Activated T-cell treated with anti-CD3 and anti-CD28 coated beads for 1 hour (primary cell): ENCODE data around the gene CNIH2.
A peak's percentile ranks its signal among the peaks of the same experiment; 100 is the strongest.
"Not testable (repeated sequence)": the region's sequence is repeated elsewhere in the genome, so short reads cannot be mapped to it uniquely, and the experiment has no call there.

Source experiments
- DNase-seq: peaks from one replicate; pipeline ENCODE4 v3.0.0-alpha.2; 2020; ENCODE audit warnings: low read depth

CNIH2 gene

DNA sequence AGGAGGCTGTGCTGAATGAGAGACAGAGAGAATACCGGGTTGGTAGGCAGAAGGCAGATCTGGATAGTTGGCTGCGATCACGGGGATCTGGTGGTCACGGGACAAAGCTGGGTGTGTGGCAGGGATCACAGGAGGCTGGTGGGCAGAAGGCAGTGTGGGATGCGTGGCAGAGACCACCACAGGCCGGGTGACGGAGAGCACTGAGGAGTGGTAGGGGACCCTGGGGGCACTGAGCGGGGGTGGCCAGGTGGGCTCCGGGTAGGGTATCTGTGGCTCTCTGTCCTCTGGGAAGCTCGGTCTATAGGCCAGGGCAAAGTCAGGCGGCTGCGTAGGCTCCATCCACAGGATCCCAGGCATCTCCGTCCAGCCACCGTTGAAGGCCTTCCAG, 37.5 kb downstream of the CNIH2 start:
- no peak for DNase-seq

DNA sequence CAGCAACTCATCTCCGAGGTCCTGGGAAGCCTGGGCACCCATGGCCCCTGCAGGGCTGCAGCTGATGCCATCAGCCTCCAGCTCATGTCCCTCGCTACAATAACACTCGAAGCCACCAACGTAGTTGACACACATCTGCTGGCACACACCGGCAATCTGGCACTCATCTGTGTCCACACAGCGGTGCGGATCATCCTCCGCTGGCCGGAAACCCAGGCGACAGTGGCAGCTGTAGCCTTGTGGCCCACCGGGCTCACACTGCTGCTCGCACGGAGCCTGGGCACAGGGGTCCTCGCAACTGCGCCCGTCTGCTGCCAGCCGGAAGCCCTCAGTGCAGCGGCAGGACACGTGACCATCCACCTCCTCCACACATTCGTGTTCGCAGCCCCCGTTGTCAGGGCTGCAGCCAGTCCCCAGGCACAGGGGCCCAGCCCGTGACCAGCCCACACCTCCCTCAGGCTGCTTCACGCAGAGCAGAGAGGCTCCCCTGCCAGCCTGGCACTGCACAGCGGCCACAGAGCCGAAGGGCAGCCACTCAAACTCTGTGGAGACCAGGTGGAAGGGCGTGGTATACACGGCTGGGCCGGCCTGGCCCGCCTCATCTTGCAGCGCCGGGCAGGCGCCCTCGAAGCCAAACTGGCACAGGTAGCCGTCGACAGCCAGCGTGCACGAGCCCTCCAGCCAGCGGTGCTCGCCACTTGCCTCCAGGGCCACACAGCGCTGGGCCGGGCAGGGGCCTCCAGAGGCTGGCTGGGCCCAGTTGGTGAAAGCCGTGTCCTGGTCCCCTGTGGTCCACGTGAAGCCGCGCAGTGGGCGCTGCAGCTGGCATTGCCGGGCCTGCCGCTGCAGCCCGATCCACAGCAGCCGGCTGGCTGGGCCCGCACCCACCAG, 38.2 kb downstream of the CNIH2 start:
- no peak for DNase-seq

DNA sequence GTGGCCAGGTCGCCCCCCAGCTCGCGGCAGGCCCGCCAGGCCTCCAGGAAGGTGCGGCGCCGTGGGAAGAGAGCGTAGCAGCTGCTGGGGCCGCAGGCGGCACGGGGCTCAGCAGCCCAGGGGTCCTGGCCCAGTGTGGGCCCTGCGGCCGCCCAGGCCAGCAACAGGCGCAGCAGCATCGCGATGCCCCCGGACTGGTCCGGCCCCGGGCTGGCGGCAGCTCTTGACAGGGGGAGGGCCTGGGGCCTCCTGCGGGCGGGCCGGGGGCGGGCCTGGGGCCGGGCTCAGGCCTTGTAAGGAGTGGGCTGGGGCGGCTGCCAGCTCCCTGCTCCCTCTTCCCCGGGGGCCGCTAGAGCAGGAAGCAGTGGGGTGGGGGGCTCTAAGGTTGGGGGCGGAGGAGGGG, 38.9 kb downstream of the CNIH2 start, which contains the start of gene CD248:
Gene CD248, minus strand, starts transcription at position 196 of the 403 bp plus-strand sequence. Its CDS starts 17 bp downstream, at position 179.
- no peak for DNase-seq

DNA sequence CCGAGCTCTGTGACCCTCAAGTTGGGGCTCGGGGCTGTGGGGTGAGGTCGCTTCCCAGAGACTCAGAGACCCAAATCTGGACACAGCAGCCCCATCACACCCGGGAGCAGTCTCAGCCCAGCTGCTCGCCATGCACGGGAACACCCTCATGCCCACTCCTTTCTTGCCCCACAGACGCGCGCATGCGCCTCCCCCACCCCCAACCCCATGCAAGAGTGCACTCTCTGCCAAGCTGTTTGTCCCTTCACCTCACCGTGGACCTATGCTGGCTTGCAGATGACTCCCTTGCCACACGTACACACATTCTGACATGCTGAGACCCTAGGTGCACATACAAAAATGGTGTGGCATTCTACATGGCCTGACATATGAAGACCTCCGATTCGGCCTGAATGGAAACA, 39.3 kb downstream of the CNIH2 start:
- DNase-seq, result peak; percentile 43

DNA sequence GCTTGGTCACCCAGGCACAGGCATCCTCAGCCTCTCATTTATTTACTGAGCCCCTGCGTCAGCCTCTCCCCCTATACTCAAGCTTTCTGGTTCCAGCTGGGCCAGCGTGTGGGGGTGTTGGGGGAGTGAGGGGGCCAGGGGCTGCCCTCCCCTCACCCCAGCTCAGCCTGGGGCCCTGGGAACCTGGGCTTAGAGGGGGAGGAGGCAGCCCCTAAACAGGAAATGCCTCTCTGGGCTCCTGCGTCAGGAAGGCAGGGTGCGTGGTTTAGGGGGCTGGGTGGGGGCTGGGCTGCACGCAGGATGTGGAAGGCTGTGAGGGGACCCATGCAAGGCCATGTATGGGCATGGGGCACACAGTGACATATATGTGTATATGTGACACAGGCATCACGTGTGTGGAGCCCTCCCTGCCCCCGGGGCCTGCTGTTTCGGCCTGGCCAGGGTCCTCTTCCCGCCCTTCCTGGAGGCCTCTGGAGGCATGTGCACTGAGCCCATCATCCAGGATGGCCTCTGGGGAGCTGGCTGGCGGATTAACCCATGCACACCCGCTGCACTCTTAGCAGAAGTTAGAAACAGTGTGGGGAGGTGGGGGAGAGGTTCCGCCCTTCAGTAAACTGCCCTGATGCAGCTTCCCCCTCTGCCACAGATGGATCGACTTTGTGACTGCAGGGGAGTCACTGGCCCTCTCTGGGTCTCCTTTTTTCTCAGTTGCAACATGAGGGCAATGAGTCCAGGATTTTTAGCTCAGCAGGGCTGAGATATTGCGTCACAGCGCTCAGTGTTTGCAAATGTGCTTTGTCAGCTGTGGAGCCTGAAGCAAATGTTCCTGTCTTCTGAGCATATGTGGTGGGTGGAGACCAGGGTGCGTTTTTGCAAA, 40.0 kb downstream of the CNIH2 start:
- peak; percentile 49 for DNase-seq

DNA sequence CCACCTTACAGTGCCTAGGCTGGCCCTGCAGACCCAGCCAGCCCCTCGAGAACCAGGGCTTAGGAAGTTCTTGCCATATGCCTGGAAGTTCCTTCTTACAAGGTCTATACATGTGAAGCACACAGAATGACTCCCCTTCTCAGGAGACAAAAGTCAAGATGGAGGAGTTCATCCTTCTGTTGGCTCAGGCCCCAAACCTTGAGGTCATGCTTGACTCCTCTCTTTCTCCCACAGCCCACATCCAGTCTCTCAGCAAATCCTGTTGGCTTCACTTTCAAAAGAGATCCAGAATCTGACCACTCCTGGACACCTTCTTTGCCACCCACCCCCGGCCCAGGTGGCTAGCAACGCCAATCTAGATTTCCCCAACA, 40.6 kb downstream of the CNIH2 start:
- DNase-seq, result no peak

DNA sequence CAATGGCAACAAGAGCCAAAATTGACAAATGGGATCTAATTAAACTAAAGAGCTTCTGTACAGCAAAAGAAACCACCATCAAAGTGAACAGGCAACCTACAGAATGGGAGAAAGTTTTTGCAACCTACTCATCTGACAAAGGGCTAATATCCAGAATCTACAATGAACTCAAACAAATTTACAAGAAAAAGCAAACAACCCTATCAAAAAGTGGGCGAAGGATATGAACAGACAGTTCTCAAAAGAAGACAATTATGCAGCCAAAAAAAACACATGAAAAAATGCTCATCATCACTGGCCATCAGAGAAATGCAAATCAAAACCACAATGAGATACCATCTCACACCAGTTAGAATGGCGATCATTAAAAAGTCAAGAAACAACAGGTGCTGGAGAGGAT, 42.3 kb downstream of the CNIH2 start:
- DNase-seq, result not testable (repeated sequence)

DNA sequence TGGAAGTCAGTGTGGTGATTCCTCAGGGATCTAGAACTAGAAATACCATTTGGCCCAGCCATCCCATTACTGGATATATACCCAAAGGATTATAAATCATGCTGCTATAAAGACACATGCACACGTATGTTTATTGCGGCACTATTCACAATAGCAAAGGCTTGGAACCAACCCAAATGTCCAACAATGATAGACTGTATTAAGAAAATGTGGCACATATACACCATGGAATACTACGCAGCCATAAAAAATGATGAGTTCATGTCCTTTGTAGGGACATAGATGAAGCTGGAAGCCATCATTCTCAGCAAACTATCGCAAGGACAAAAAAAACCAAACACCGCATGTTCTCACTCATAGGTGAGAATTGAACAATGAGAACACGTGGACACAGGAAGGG, 42.8 kb downstream of the CNIH2 start:
- DNase-seq, result not testable (repeated sequence)

DNA sequence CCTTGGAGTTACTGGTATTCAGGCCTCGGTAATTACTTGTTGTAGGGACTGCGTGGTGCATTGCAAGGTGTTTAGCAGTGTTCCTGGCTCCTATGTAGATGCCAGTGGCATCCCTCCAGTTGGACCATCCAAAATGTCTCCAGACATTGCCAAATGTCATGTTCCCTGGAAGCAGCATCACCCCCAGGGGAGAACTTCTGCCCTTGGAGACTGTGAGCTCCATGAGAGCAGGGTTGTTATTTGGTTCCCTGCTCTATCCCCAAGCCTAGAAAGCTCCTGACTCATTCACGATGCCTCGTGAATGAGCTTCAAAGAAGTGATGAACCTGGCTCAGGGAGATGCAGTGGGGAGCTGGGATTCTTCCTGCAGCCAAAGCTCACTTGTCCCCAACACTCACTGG, 43.6 kb downstream of the CNIH2 start:
- no peak for DNase-seq

DNA sequence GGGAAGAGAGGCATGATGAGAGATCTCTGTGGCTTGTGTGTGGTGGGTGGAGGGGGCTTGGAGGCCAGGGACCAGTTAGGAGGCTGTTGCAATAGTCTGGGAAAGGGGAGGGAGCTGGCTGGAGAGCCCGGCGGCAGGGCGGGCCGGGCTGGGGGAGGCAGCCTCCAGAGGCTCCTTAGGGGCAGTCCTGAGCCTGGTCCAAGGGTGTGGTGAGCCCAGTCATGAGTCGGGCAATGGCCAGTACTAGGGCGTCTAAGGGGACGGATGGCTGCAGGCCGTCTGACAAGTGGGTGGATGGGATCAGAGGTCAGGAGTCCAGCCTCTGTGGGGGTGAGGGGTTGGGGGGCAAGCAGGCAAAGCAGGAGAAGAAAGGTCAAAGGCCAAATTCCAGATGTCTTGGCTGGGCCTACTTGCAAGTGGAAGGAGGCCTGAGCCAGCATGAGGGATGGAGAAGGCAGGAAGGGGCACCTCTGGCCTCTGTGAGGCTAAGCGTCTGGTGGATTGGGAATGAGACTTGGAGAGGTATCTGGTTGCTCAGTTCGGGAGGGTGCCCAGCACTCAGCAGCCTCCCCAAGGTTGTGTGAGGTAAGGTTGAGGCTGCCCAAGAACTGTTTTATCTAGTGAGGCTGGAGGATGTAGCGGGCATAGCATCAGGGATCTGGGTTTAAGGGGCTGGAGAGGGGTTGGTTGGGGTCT, 44.9 kb downstream of the CNIH2 start:
- DNase-seq, result no peak

DNA sequence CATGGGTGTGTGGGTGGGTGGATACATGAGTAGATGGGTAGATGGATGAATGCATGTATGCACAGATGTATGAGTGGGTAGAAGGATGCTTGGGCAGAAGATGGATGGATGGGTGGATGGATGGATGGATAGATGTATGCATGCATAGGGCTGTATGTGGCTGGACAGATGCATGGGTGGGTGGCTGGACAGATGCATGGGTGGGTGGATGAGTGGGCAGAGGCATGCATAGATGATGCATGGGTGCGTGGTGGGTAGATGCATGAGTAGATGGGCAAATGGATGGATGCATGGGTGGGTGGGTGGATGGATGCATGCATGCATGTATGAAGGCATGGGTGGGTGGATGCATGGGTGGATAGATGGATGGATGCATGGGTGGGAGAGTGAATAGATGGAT, 45.7 kb downstream of the CNIH2 start:
- DNase-seq, result no peak

DNA sequence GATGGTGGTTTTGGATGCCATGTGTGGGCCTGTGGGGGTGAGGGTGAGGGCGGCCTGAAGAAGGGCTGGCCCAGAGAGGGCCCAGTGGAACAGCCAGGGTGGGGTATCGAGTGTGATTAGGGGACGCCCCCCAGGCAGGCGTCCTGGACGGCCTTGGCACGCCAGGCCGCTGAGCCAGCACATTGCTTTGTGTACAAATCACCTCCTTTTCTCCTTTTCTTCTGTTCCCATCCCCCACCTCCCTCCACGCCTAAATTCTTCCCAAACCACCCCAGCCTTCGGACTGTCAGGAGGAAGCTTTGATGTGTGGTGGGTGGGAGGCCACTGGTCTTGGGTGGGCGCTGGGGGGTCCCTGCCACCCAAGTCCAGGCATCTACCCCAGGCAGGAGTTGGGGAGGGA, 46.7 kb downstream of the CNIH2 start:
- DNase-seq, result no peak

DNA sequence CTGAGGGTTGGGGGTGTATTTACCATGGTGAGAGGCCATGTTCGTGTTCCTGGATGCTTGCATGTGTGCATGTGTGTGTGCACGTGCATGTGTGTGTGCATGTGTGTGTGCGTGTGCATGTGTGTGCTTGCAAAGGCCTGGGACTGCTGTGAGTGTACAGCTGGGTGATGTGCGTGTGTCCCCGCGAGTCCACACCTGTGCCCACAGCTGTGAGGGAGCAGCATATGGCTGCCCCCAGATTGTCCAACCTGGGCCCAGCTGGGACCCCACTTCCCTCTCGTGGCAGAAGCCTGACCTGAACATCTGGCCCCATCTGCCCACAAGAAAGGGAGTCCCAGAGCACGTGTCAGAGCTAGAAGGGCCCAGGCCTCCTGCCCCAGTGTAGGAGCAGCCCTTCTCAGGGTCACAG, 47.3 kb downstream of the CNIH2 start:
- DNase-seq, result no peak

DNA sequence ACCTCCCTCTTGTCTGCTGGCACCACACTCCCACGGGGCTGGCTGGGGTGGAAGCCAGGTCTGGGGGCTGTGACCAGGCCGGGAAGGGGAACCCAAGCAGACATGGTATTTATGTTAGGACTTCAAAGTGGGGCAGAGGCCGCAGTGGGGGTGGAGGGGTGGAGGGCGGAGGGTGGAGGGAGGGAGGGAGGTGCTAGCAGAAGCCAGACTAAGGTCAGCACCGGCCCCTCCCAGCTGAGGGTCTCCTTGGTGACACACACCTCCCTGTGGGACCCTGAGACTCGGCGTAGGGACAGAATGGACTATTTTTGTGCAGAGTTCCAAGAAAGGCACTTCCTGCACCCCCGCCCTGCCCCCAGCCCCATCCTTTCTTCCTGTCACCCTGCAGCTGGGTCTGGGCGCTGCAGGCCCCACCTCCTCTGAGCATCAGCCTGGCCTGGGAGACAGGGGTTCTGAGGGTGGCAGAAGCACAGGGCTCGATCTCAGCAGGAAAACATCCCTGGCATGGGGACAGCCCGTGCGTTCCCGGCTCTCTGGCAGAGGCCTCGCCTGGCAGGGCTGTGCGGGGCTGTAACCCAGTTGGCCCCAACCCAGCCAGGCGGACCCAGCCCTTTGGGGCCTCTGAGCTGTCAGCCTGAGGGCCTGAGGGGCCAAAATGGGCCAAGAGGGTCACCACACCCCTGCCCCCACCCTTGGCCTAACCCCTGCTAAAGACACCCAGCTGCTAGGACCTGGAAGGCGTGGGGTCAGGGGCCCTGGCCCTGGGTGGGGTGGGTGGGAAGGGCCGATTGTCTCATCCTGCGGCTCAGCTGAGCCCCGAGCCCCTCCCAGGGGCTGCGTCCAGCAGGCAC, 48.5 kb downstream of the CNIH2 start:
- DNase-seq, result no peak

DNA sequence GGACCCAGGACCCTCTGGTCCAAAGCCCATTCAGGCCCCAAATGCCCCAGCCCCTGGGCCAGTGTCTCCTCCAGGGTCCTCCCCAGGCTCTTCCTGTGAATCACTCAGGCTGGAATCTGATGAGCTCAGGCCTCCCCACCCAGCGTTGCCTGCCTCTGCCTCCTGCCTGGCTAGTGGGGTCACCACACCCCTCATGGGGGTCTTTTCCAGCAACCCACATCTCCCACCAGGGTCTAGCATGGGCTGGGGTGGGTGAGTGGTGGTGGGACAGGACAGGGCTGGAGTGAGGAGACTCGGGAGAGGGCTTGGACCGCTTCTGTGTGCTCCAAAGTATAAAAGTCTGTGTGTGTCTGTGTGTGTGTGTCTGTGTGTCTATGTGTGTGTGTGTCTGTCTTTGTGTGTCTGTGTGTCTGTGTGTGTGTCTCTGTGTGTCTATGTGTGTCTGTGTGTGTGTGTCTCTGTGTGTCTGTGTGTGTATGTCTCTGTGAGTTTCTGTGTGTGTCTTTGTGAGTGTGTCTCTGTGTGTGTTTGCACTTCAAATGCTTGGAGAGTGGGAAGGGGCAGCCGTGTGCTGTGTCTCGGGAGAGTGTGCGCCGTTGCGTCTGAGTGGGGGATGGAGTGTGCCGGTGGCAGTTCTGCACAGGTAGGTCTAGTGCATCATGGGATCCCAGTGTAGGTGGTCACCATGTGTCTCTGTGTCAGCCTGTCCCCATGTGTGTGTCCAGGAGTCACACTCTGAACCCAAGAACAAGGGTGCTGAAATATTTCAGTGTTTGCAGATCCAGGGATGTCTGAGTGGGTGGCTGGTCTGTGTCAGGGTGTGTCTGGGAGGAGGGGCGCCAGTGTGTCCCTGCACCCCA, 49.4 kb downstream of the CNIH2 start:
- DNase-seq, result no peak

DNA sequence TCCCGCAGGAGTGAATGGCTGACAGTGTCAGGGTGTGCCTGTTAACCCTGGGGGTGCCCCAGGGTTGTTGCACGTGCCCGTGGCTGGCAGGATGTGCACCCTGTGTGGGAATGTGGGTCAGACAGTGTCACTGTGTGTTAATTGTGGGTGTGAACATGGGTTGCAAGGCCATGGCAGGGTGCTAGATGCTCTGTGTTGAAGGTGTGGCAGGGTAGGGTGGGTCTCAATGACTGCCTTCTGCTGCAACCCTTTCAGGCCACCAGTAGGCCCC, 50.0 kb downstream of the CNIH2 start:
- DNase-seq, result no peak

DNA sequence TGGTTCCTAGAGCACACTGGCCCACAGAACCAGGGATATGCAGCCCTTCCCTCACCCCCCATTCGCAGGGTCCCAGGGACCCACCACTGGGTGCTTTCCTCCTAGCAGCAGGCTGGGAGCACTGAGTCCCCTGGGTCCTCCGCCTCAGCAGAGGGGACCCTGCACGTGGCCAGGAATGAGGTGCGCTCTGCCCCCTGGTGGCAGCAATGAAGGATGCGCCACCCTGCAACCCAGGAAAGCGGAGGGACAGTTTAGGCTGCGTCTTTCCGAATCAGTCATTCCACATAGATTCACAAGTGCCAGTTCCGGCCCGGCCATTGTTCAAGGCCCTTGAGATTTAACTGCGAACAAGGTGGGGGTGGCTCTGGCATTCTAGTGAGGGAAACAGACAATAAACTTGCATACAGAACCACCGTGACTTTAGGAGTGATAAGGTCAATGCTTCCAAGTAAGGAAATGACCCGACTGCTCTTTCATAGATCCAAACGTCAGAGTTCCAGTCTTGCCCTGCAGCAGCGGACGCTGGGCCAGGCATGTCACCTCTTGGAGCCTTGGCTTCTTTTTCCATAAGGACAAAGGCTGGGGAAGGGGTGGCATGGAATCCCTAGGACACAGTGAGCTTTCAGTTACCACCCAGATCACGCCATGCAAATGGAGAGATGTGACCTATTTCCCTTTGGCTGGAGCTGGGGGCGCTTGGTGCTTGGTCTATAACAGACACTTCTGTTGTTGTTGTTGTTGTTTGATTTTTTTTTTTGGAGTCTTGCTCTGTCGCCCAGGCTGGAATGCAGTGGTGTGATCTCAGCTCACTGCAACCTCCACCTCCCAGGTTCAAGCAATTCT, 50.5 kb downstream of the CNIH2 start:
- peak; percentile 77 for DNase-seq

DNA sequence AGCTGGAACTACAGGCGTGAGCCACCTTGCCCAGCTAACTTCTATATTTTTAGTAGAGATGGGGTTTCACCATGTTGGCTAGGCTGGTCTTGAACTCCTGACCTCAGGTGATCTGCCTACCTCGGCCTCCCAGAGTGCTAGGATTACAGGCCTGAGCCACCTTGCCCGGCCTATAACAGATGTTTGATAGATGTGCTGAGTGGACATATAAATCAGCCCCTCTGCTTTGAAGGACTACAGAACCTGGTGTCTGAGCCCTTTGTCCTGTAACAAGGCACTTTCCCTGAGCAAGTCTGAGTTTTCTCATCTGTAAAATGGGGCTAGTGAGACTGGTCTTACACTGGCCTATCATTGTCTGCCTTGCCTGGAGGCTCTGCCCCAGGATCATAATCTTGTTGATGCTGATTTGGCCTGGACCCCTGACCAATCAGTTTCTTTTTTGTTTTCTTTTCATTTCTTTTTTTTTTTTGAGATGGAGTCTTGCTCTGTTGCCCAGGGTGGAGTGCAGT, 51.2 kb downstream of the CNIH2 start:
- DNase-seq, result no peak

DNA sequence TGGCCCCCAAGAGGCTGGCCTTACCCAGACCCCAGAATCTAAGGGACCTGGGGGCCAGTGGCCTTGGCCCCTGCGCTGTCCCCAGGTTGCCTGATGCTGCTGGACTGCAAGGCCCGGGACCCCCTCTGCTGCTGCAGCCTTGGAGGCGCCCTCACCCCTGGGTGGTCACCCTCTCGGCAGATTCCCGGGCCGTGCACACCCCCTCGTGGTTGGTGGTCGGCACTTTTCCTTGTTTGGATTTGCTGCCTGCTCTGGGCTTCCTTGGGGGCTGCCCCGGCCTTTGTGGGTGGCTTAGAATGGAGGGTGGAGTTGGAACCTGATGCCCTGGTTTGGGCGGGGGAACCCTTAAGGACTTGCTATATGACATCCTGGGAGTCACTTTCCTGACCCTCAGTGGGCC, 53.0 kb downstream of the CNIH2 start:
- no peak for DNase-seq
